Placental pericyte (primary cell): ENCODE results near the gene SERPINA5. TPM values are rescaled to one million over a fixed set of nuclear protein-coding genes. Genes with fewer than 3 reads are reported as not detected.

Experiments used
- total RNA-seq: library from RNA; depleted of rRNA; stranded (reverse); fragments of >200 nt; gene quantifications from 2 replicates; pipeline ENCODE4 v1.2.3, GENCODE V29; 2012

SERPINA5 gene, protein sequence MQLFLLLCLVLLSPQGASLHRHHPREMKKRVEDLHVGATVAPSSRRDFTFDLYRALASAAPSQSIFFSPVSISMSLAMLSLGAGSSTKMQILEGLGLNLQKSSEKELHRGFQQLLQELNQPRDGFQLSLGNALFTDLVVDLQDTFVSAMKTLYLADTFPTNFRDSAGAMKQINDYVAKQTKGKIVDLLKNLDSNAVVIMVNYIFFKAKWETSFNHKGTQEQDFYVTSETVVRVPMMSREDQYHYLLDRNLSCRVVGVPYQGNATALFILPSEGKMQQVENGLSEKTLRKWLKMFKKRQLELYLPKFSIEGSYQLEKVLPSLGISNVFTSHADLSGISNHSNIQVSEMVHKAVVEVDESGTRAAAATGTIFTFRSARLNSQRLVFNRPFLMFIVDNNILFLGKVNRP
- total RNA-seq, result not detected in 2 replicates

DNA sequence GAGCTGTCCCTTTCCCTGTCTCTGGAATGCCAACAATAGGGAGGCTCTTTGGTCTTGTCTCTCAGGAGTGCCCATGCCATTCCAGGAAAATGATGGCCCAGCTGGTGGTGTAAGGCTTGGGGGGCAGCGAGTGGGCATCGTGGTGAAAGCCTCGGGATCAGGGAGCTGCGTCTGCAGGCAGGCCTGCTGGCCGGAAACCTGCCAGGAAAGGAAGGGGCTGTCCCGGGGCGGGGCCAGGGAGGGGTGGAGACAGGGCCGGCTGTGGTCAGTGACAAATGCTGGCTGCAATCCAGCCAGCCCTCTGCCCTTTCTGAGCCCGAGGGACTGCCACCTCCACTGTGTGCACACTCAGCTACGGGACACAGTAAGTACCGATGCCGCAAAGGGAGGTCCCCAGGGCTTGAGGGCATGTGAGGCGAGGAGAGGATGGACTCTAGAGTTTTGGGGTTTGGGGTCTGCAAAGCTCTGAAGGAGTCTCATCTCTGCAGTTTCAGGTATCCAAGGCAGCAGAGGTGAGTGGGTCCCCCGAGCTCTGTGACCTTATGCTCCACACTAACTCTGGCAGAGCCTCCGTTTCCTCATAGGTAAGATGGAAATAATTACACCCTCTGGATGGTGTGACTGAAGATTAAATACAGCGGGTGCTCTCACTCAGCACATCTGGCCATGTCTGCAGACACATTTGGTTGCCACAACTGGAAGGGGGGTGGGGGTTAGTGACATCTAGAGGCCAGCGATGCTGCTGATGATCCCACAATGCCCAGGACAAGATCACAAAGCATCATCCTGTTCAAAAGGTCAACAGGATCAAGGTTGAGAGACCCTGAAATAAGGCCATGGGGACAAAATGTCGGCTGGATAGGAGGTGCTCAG is at the start of gene SERPINA5:
Gene SERPINA5, plus strand, starts transcription at position 300 of the 873 bp plus-strand sequence. CDS start 5,937 bp downstream, outside the sequence.

DNA sequence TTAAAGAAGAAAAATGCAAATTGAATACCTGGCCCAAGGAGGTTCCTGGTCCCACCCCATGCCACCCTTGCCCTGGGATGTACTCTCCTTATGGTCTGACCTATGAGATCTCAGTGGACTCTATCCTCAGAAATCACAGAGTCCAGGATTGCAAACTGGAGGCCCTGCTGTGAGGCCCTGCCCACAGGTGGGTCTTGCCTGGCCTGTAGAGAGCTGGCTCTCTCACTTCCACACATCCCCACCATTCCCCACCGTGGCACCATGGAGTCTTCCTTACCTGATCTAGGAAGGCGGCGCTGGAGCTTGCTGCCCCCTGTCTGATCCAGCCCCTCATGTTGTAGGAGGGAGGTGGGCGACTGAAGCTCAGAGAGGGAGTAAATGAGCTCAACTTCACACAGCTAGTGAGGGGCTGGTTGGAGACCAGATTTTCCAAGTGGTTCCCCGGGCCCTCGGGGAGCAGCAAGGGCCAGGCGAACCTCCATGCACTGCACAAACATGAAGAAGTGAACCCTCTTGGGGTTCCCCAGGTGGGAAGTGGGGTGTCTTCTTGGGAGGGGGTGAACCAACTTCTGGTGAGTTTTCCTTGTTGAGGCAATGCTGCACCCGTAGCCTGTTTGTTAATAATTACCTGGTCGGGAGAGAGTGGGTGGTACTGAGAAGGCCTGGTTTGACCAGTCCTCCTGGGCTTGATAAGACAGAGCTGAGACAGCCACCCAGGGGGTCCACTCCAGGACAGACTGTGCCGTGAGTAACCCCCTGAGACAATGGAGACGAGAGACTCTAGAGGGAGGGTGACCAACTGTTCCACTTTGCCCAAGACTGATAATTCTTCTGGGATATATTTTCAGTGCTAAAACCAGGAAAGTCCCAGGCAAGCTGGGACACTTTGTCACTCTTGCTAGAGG is 20.2 kb upstream of the SERPINA5 start, which contains the start of gene SERPINA4:
Gene SERPINA4, plus strand, starts transcription at position 692 of the 905 bp plus-strand sequence. CDS start 2,041 bp downstream, outside the sequence.

DNA sequence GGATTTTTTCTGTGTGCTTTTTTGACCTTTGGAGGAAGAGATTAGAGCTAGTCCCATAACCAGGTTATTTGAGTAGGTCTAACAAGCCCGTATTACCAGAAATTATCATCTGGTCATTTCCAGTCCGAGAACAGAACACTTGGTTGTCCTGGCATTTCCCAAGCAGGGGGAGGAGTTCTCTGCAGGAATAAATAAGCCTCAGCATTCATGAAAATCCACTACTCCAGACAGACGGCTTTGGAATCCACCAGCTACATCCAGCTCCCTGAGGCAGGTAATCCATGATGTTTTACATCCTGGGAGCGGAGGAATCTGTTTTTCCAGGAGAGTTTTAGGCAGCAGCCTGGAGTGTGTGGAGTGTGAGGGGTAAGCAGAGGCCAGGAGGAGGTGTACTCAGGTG is 30.9 kb downstream of the SERPINA5 start, which contains the start of gene SERPINA3:
Gene SERPINA3, plus strand, starts transcription at position 218 of the 400 bp plus-strand sequence. CDS start 2,051 bp downstream, outside the sequence.

Other genes with a start within 250 kb of the SERPINA5 start
- gene SERPINA2, start 214.7 kb upstream of the SERPINA5 start, total RNA-seq, result not detected in 2 replicates
- 0.22 TPM in 1 of 2 replicates, not detected in the other for gene SERPINA1, start 192.8 kb upstream of the SERPINA5 start, total RNA-seq
- gene SERPINA11, start 128.6 kb upstream of the SERPINA5 start, total RNA-seq, result not detected in 2 replicates
- gene SERPINA9, start 105.2 kb upstream of the SERPINA5 start, total RNA-seq, result 0.43 TPM in 1 of 2 replicates, not detected in the other
- not detected in 2 replicates for gene SERPINA12, start 72.0 kb upstream of the SERPINA5 start, total RNA-seq
- gene SERPINA4, start 20.0 kb upstream of the SERPINA5 start, total RNA-seq, result not detected in 2 replicates
- gene SERPINA3, start 31.0 kb downstream of the SERPINA5 start, total RNA-seq, result under 0.01 and 0.14 TPM in 2 replicates
- not detected in 2 replicates for gene GSC, start 188.7 kb downstream of the SERPINA5 start, total RNA-seq